GM19324 (cell line): Measurements from ENCODE around the gene TEC.
A peak's percentile ranks its signal among the peaks of the same experiment; 100 is the strongest.

ENCODE experiments used
- ATAC-seq: cut with Tn5 transposase; IDR thresholded peaks from one replicate; pipeline ENCODE4 v1.9.1; 2021; ENCODE audit warnings: mild to moderate bottlenecking, moderate library complexity; ENCODE audit not compliant: unreplicated experiment, low FRiP score

TEC gene

DNA sequence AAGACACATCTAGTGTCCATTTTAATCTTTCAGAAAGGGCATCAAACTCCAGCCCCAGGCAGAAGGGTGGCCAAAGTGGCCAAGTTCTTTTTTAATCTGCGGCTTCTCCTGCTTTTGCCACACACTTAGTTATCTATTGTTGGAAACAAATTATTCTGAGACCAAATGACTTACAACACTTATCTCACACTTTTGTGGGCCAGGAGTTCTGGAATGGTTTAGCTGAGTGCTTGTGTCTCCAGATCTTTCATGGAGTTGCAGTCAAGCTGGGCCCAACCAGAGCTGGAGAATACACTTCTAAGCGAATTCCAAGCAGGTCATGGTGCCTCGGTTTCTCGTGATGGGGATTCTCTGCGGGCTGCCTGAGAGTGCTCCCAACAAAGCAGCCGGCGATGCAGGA, 139.5 kb downstream of the TEC start:
- no peak for ATAC-seq

DNA sequence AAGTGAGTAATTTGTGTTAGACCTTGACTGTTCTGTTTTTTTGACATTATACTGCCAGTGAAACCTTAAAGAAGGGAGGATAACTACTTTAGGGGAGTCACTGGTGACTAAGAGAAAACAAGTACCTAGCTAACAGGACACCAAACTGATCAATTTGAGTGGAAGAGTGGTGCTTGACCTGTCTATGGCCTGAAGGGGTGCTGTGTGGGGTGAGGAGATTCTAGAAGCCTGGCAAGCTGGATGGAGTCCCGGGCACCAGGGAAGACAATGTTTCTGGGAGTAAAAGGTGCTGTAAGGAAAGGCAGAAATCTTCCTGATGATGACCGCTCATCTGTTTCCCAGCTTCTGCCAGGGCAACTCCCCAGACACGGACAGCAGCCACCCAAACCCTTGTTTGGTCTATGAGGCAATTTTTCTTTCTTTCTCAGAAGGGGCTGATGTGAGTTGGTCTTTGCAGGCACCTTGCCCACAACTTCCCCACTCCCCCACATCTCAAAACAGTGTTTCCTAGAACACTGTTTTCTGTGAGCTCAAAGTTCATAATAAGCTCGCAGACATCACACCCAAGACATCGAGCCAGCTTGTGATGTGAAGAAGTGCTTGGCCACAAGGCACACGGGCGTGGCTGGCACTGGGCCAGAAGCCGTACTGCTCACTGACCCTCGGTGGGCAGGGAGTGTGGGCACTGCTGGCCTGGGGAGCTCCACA, 140.2 kb downstream of the TEC start:
- ATAC-seq: no peak

- peak; percentile 66 for ATAC-seq
These were observed 141.8 kb downstream of the TEC start for GRCh38 chr4:48127682-48128404.

DNA sequence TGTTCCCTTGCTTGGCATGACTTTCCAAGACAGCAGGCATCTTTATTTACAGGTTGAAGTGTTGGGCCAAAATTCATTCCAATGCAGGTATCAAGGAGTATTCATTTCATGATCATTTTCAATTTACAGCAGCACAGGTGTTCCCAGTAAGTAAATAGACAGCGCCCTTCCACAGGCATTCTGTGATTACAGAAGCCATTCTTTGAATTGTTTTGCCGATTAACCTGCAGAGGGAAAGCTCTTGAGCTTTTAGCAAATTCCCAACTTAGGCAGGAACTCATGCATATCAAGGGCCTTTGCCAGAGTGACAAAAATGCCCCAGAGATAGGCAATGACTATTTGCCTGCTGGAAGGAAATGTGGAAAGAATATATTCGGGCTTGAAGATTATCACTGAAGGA, 142.4 kb downstream of the TEC start:
- ATAC-seq: no peak

DNA sequence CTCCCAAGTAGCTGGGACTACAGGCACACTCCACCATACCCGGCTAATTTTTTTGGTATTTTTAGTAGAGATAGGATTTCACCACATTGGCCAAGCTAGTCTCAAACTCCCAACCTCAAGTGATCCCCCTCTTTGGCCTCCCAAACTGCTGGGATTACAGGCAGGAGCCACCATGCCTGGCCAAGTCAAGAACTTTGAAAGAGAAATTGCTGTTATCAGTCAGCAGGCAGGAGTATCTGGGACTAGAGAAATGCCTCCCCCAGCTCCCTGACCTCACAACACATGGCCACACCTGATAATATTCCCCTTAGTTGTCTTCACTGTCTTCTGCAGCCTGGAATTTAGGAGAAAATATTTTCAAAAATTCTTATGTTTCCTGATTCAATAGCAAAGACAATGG, 143.0 kb downstream of the TEC start:
- no peak for ATAC-seq

DNA sequence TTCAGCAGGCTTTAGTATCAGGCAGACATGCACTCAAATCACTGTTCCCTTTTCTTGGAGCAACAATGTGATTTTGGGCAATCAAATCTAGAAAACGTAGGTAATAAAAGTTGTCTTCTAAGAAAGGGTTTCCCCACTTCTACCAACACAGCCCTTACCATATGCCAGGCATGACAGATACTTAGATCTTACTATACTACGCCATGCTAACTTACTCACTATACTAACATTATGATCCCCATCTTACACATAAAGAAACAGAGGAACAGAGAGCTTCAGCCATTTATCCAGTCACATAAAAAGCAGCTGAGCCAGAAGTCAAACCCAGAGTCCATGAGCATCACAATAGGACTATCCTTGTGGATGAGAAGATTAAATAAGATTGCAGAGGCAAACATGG, 144.8 kb downstream of the TEC start:
- ATAC-seq: no peak

DNA sequence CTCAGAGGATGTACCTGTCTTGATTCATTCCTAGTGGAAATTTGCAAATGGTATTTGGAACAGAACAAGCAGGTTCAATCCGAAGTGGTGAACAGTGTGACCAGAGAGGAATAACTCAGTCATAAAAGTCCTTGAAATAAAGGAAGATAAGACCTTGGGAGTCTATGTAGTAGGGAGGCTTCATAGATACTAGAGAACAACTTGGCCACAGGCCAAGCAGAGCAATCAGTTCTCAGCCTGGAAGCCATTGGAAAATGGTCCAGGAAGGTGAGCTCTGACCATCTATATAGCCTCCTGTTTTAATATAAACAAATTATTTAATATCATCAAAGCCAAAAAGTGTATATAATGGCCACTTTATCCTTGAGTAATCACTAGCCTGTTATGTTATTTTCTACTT, 146.9 kb downstream of the TEC start:
- ATAC-seq: no peak

DNA sequence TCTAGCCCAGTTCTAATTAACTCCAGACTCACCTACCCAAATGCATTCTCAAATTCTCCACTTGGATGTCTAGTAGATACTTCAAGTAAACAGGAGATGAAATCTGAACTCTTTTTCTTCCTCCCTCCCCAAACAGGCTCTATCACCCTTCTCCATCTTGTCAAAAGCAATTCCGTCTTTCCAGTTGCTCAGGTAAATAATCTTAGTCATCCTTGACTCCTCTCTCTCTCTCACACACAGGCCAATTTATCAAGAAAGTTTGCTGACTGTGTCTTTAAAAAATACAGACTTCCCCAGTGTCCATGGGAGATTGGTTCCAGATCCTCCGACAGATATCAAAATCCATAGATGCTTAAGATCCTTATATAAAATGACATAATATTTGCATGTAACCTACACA, 148.5 kb downstream of the TEC start:
- ATAC-seq: no peak

GRCh38 chr4:48120132-48120531, 149.5 kb downstream of the TEC start:
- ATAC-seq: no peak

DNA sequence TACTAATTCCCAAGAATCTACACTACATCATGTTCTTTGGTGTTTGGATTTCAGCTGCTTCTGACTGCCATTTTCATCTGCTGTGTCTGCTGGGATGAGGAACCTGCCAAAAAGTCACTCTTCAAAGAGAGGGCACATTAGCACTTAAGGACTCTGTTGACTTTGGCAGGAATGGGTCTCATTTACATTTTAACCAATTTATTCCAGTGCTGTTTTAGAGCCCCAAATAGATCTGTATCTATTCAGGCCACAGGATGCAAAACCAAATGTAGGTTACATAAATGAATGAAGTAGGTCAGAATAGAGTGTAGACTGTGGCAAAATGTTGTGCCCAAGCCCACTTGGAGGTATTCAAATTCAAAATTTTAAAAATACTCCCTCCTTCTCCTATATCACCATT, 150.0 kb downstream of the TEC start:
- ATAC-seq: no peak

- ATAC-seq: no peak
These were observed 151.6 kb downstream of the TEC start for GRCh38 chr4:48118081-48118480.

DNA sequence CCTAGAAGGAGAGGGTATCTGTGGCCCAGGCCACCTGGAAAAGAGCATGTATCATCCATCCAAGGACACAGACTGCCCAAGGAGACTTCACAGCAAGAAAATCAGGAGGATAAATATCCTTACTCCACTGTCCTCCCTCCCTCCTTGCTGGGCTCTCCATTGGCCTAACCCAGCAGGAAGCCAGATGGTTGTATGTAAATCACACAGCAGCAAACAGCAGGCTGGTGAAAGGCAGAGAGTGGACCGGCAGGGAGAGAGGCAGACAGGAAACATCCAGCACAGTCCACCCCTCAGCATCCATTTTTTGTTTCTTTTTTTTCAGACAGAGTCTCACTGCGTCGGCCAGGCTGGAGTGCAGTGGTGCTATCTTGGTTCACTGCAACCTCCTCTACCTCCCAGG, 153.1 kb downstream of the TEC start:
- no peak for ATAC-seq

- ATAC-seq: no peak
These were observed 155.2 kb downstream of the TEC start for GRCh38 chr4:48114412-48114811.

- no peak for ATAC-seq
These were observed 157.5 kb downstream of the TEC start for GRCh38 chr4:48112017-48112667.

DNA sequence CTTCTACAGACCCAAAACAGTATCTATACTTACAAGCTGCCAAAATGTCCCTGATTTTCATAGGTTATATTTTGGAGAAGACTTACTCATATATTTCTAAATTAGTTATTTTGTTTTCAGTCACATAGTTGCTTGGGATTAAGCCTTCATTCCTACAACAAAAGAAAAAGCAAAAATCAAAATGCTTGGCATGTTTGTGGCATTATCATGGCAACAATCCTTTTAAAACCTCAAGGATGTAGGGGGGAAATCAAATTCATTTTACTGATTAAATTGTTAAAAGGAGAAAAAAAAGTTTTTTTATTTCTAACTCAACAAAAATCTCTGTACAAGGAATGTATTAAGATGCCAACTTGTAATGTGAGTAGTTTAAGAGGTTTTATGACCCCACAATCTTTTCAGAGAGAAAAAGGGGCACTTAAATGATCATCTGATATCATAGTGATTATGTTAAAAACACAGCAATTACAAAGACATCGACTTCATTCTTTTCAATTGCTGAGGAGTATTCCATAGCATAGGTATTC, 159.1 kb downstream of the TEC start:
- ATAC-seq: no peak

DNA sequence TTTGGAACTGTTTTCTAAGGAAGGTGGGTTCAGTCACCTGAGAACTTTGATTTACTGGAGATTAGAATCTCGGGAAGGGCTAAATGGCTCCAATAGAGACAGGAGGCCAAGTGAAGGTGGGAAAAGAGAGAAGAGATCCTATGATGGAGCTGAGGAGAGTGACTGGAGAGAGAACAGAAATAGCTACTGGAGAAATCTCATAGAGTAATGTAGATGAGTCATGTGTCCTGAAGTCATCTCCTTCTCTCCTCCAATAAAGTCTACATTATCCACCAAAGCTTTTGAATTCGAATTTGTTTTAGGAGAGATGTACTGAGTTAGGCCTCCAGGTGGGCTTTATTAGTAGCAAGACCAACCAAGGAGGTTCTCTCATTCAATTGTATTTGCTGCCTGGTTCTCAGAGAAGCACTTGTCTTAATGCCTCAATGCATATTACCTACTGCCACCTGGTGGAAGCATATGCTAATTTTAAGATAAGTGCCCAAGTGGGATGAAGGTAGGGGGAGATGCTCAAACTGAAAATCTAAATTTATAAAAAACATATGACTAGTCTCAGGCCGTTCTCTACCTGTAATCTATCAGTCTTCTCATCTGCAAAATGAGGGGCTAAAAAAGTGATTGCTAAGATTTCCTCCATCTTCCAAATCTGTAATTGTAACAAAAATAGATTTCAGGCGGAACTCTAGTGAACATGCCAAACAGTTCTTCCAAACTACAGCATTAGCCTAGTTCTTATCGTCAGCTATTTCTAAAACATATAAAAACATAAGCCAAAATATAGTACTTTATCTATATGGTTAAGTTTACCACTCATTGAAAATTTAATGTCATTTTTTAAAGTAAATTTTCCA, 160.0 kb downstream of the TEC start:
- ATAC-seq: no peak

DNA sequence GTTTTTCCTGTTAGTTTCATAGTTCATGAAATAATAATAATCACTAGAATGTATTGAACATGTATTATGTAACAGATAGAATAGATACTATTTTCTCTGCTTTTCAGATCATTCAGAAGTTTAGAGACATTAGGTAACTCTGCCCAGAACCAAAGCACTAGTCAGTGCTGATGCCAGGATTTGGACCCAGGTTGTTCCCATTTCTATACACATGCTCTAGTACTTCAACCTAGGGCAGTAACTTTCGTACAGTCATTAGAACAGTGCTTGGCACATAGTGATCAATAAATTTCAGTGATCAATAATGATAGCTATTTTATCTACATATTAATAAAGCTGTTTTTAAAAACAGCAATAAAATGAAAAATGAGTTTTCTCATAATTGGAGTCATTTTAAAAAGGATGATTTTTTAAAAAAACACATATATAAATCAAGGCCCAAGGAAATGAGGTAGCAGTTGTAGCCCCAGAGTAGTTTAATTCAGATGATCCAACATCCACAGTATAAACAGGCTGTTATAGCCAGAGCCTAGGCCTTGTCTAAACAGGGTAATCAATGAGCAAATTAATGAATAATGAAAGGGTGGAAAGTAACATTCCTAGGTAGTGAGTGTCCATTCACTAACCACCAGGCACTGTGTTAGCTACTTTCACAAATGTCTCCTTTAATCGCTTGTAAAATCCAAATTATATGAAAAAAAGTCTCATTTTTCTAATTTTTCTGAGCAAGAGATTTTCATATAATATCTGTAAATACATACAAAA, 161.1 kb downstream of the TEC start:
- no peak for ATAC-seq

DNA sequence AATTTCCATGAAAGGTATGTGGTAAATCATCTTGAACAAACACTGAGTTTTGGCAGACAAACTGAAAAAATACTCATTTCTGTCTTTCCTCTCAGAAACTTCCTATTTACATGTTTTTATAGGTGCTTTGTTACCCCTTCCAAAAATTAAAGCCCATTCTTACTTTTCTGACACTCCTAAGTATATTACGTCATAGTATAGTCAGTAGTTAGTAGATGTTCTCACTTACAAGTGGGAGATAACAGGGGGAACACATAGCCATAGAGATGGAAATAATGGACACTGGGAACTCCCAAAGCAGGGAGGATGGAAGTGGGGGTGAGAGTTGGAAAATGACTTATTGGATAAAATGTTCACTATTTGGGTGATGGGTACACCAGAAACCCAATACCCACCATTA, 164.4 kb downstream of the TEC start:
- no peak for ATAC-seq

- no peak for ATAC-seq
These were observed 166.0 kb downstream of the TEC start for GRCh38 chr4:48103483-48104139.
